WTC11 (cell line): Measurements from ENCODE around the gene CACNB4. TPM values are rescaled to one million over a fixed set of nuclear protein-coding genes. Genes with fewer than 3 reads are reported as not detected.

Source experiments
- CBFB ChIP-seq: sonication (generic); formaldehyde crosslinking; IDR thresholded peaks from 2 replicates; pipeline ENCODE4 v1.8.1; 2022; ENCODE audit warnings: mild to moderate bottlenecking, low read depth, missing genetic modification reagents
- ETV6 ChIP-seq: sonication (generic); formaldehyde crosslinking; IDR thresholded peaks from 2 replicates; pipeline ENCODE4 v1.8.1; 2022; ENCODE audit warnings: mild to moderate bottlenecking, missing genetic modification reagents
- FOXJ3 ChIP-seq: sonication (generic); formaldehyde crosslinking; IDR thresholded peaks from 2 replicates; pipeline ENCODE4 v1.9.0; 2021; ENCODE audit warnings: missing genetic modification reagents, mild to moderate bottlenecking, borderline replicate concordance
- FOXP1 ChIP-seq: sonication (generic); formaldehyde crosslinking; IDR thresholded peaks from 2 replicates; pipeline ENCODE4 v1.8.0; 2022; ENCODE audit warnings: missing genetic modification reagents, mild to moderate bottlenecking, moderate library complexity, borderline replicate concordance
- JUN ChIP-seq: sonication (generic); formaldehyde crosslinking; IDR thresholded peaks from 2 replicates; pipeline ENCODE4 v1.8.0; 2023; ENCODE audit warnings: mild to moderate bottlenecking, missing genetic modification reagents
- MAX ChIP-seq: sonication (generic); formaldehyde crosslinking; IDR thresholded peaks from 2 replicates; pipeline ENCODE4 v1.8.0; 2022; ENCODE audit warnings: mild to moderate bottlenecking, missing genetic modification reagents
- MYBL2 ChIP-seq: sonication (generic); formaldehyde crosslinking; IDR thresholded peaks from 2 replicates; pipeline ENCODE4 v1.8.1; 2023; ENCODE audit warnings: mild to moderate bottlenecking, moderate library complexity, missing genetic modification reagents
- PREB ChIP-seq: sonication (generic); formaldehyde crosslinking; IDR thresholded peaks from 2 replicates; pipeline ENCODE4 v1.8.1; 2022; ENCODE audit warnings: mild to moderate bottlenecking, missing genetic modification reagents, moderate library complexity, borderline replicate concordance
- SP1 ChIP-seq: sonication (generic); formaldehyde crosslinking; conservative IDR thresholded peaks from 2 replicates; pipeline ENCODE4 v1.8.1; 2022; ENCODE audit warnings: missing genetic modification reagents
- TEAD1 ChIP-seq: sonication (generic); formaldehyde crosslinking; IDR thresholded peaks from 2 replicates; pipeline ENCODE4 v1.8.0; 2022; ENCODE audit warnings: mild to moderate bottlenecking, missing genetic modification reagents
- TP53 ChIP-seq: sonication (generic); formaldehyde crosslinking; IDR thresholded peaks from 2 replicates; pipeline ENCODE4 v1.8.1; 2023; ENCODE audit warnings: mild to moderate bottlenecking, missing genetic modification reagents
- ZNF138 ChIP-seq: sonication (generic); formaldehyde crosslinking; conservative IDR thresholded peaks from 2 replicates; pipeline ENCODE4 v1.8.1; 2022; ENCODE audit warnings: mild to moderate bottlenecking, moderate library complexity, missing genetic modification reagents
- ZNF232 ChIP-seq: sonication (generic); formaldehyde crosslinking; IDR thresholded peaks from 2 replicates; pipeline ENCODE4 v1.8.0; 2022; ENCODE audit warnings: mild to moderate bottlenecking, missing genetic modification reagents
- ZNF281 ChIP-seq: sonication (generic); formaldehyde crosslinking; IDR thresholded peaks from 2 replicates; pipeline ENCODE4 v1.8.0; 2023; ENCODE audit warnings: mild to moderate bottlenecking, missing genetic modification reagents
- ZNF423 ChIP-seq: fragments of 250-450 bp; sonication (Bioruptor Pico); IDR thresholded peaks from 2 replicates; pipeline ENCODE4 v2.1.2; 2022; ENCODE audit warnings: mild to moderate bottlenecking, moderate library complexity
- ZNF671 ChIP-seq: fragments of 250-450 bp; sonication (Bioruptor Pico); IDR thresholded peaks from 2 replicates; pipeline ENCODE4 v1.8.0; 2021; ENCODE audit warnings: mild to moderate bottlenecking
- total RNA-seq: library from RNA; stranded (reverse); gene quantifications from 3 replicates; pipeline ENCODE4 v1.2.3, GENCODE V29; 2021
- TF ChIP-seq, protein P1 (sequence below): sonication (generic); formaldehyde crosslinking; IDR thresholded peaks from 2 replicates; pipeline ENCODE4 v1.8.1; 2022; ENCODE audit warnings: mild to moderate bottlenecking, moderate library complexity, missing genetic modification reagents
- TF ChIP-seq, protein P2 (sequence below): sonication (generic); formaldehyde crosslinking; IDR thresholded peaks from 2 replicates; pipeline ENCODE4 v1.8.1; 2023; ENCODE audit warnings: mild to moderate bottlenecking, missing genetic modification reagents, moderate library complexity
- TF ChIP-seq, protein P3 (sequence below): fragments of 250-450 bp; sonication (Bioruptor Pico); IDR thresholded peaks from 2 replicates; pipeline ENCODE4 v1.9.0; 2021; ENCODE audit warnings: mild to moderate bottlenecking, borderline replicate concordance
- TF ChIP-seq, protein P4 (sequence below): sonication (generic); formaldehyde crosslinking; IDR thresholded peaks from 2 replicates; pipeline ENCODE4 v1.8.0; 2023; ENCODE audit warnings: missing genetic modification reagents, mild to moderate bottlenecking, borderline replicate concordance

CACNB4 gene
- total RNA-seq, 1 experiment from 2014 or later: 4.7 TPM

- 0 out of 2 replicates have a peak, but pooled peaks have one; percentile 67 for TF ChIP-seq CBFB (CRISPR knock-in tag)
- peak; percentile 73; the same call in 1 of the 2 replicates for TF ChIP-seq ZNF138
- 0 out of 2 replicates have a peak, but pooled peaks have one; percentile 24 for TF ChIP-seq ZNF232
- TF ChIP-seq ZNF423 (CRISPR knock-in tag): no peak
- TF ChIP-seq, protein P1, sequence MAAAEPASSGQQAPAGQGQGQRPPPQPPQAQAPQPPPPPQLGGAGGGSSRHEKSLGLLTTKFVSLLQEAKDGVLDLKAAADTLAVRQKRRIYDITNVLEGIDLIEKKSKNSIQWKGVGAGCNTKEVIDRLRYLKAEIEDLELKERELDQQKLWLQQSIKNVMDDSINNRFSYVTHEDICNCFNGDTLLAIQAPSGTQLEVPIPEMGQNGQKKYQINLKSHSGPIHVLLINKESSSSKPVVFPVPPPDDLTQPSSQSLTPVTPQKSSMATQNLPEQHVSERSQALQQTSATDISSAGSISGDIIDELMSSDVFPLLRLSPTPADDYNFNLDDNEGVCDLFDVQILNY (CRISPR knock-in tag): peak; percentile 55; the same call in 1 of the 2 replicates
- TF ChIP-seq TEAD1 (CRISPR knock-in tag): 0 out of 2 replicates have a peak, but pooled peaks have one; percentile 23
- peak; percentile 69; the same call in 1 of the 2 replicates for TF ChIP-seq MAX (CRISPR knock-in tag)
- TF ChIP-seq ZNF281 (CRISPR knock-in tag): peak; percentile 80
- TF ChIP-seq, protein P2, sequence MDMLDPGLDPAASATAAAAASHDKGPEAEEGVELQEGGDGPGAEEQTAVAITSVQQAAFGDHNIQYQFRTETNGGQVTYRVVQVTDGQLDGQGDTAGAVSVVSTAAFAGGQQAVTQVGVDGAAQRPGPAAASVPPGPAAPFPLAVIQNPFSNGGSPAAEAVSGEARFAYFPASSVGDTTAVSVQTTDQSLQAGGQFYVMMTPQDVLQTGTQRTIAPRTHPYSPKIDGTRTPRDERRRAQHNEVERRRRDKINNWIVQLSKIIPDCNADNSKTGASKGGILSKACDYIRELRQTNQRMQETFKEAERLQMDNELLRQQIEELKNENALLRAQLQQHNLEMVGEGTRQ (CRISPR knock-in tag): peak; percentile 15; the same call in 1 of the 2 replicates
- TF ChIP-seq FOXP1 (CRISPR knock-in tag): peak; percentile 67; the same call in 1 of the 2 replicates
- TF ChIP-seq, protein P3, sequence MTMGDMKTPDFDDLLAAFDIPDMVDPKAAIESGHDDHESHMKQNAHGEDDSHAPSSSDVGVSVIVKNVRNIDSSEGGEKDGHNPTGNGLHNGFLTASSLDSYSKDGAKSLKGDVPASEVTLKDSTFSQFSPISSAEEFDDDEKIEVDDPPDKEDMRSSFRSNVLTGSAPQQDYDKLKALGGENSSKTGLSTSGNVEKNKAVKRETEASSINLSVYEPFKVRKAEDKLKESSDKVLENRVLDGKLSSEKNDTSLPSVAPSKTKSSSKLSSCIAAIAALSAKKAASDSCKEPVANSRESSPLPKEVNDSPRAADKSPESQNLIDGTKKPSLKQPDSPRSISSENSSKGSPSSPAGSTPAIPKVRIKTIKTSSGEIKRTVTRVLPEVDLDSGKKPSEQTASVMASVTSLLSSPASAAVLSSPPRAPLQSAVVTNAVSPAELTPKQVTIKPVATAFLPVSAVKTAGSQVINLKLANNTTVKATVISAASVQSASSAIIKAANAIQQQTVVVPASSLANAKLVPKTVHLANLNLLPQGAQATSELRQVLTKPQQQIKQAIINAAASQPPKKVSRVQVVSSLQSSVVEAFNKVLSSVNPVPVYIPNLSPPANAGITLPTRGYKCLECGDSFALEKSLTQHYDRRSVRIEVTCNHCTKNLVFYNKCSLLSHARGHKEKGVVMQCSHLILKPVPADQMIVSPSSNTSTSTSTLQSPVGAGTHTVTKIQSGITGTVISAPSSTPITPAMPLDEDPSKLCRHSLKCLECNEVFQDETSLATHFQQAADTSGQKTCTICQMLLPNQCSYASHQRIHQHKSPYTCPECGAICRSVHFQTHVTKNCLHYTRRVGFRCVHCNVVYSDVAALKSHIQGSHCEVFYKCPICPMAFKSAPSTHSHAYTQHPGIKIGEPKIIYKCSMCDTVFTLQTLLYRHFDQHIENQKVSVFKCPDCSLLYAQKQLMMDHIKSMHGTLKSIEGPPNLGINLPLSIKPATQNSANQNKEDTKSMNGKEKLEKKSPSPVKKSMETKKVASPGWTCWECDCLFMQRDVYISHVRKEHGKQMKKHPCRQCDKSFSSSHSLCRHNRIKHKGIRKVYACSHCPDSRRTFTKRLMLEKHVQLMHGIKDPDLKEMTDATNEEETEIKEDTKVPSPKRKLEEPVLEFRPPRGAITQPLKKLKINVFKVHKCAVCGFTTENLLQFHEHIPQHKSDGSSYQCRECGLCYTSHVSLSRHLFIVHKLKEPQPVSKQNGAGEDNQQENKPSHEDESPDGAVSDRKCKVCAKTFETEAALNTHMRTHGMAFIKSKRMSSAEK (CRISPR knock-in tag): no peak
- TF ChIP-seq ZNF671 (CRISPR knock-in tag): no peak
- peak; percentile 68 for TF ChIP-seq MYBL2
- TF ChIP-seq JUN (CRISPR knock-in tag): no peak
- TF ChIP-seq PREB (CRISPR knock-in tag): no peak
- peak; percentile 74 for TF ChIP-seq SP1 (CRISPR knock-in tag)
- peak; percentile 80; the same call in 1 of the 2 replicates for TF ChIP-seq TP53 (CRISPR knock-in tag)
- TF ChIP-seq FOXJ3 (CRISPR knock-in tag): no peak
- TF ChIP-seq, protein P4, sequence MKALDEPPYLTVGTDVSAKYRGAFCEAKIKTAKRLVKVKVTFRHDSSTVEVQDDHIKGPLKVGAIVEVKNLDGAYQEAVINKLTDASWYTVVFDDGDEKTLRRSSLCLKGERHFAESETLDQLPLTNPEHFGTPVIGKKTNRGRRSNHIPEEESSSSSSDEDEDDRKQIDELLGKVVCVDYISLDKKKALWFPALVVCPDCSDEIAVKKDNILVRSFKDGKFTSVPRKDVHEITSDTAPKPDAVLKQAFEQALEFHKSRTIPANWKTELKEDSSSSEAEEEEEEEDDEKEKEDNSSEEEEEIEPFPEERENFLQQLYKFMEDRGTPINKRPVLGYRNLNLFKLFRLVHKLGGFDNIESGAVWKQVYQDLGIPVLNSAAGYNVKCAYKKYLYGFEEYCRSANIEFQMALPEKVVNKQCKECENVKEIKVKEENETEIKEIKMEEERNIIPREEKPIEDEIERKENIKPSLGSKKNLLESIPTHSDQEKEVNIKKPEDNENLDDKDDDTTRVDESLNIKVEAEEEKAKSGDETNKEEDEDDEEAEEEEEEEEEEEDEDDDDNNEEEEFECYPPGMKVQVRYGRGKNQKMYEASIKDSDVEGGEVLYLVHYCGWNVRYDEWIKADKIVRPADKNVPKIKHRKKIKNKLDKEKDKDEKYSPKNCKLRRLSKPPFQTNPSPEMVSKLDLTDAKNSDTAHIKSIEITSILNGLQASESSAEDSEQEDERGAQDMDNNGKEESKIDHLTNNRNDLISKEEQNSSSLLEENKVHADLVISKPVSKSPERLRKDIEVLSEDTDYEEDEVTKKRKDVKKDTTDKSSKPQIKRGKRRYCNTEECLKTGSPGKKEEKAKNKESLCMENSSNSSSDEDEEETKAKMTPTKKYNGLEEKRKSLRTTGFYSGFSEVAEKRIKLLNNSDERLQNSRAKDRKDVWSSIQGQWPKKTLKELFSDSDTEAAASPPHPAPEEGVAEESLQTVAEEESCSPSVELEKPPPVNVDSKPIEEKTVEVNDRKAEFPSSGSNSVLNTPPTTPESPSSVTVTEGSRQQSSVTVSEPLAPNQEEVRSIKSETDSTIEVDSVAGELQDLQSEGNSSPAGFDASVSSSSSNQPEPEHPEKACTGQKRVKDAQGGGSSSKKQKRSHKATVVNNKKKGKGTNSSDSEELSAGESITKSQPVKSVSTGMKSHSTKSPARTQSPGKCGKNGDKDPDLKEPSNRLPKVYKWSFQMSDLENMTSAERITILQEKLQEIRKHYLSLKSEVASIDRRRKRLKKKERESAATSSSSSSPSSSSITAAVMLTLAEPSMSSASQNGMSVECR (CRISPR knock-in tag): peak; percentile 43; the same call in 1 of the 2 replicates
- TF ChIP-seq ETV6 (CRISPR knock-in tag): peak; percentile 69; the same call in 1 of the 2 replicates
Measured at GRCh38 chr2:152098496-152099366, at the start of gene CACNB4 (continued).
